NCI-H2196 treated with DMSO at 0.1 percent for 48 hours (cell line): ENCODE data around the gene PIM1.
A peak's percentile ranks its signal among the peaks of the same experiment; 100 is the strongest.
"Not testable (repeated sequence)": the region's sequence is repeated elsewhere in the genome, so short reads cannot be mapped to it uniquely, and the experiment has no call there.

Experiments used
- DNase-seq: peaks from one replicate; lab custom pipeline; 2025; ENCODE audit not compliant: unreplicated experiment; lab: John Stamatoyannopoulos, UW

The PIM1 gene

DNA sequence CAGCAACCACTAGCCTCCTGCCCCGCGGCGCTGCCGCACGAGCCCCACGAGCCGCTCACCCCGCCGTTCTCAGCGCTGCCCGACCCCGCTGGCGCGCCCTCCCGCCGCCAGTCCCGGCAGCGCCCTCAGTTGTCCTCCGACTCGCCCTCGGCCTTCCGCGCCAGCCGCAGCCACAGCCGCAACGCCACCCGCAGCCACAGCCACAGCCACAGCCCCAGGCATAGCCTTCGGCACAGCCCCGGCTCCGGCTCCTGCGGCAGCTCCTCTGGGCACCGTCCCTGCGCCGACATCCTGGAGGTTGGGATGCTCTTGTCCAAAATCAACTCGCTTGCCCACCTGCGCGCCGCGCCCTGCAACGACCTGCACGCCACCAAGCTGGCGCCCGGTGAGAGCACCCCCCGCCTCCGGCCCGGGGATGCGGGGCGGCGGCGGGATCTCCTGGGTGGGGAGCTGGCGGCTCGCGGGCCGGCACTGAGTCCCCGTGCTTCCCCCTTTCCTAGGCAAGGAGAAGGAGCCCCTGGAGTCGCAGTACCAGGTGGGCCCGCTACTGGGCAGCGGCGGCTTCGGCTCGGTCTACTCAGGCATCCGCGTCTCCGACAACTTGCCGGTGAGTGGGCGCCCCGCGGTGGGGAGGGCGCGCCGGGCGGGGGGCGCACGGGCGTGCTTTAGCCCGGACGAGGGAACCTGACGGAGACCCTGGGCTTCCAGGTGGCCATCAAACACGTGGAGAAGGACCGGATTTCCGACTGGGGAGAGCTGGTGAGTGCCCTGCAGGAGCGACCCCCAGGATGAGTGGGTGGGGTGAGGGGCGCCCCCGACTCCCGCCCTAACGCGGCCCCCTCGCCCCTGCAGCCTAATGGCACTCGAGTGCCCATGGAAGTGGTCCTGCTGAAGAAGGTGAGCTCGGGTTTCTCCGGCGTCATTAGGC, 585 bp downstream of the PIM1 start:
- DNase-seq = no peak

DNA sequence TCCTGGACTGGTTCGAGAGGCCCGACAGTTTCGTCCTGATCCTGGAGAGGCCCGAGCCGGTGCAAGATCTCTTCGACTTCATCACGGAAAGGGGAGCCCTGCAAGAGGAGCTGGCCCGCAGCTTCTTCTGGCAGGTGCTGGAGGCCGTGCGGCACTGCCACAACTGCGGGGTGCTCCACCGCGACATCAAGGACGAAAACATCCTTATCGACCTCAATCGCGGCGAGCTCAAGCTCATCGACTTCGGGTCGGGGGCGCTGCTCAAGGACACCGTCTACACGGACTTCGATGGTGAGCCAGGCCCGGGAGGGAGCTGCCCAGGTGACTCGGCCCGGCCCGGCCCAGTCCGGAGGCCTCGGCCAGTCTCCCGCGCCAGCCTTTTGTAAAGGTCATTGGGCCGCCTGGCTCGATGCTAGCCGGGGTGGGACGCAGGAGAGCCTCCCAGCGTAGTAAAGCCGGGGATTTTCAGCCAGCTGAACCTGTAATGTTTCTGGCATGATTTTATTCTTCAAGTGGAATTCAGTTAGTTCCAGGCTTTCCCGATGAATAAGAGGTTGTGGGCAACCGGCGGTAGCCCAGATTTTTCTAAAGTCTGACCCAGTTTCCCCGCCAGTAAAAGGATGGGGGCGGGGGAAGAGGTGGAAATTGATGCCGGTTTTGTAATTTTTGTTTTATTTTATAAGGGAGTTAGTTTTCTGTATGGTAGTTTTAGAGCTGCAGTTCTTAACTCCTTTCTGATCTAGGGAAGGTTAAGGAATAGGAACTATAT, 1.4 kb downstream of the PIM1 start:
- peak; percentile 12 for DNase-seq

DNA sequence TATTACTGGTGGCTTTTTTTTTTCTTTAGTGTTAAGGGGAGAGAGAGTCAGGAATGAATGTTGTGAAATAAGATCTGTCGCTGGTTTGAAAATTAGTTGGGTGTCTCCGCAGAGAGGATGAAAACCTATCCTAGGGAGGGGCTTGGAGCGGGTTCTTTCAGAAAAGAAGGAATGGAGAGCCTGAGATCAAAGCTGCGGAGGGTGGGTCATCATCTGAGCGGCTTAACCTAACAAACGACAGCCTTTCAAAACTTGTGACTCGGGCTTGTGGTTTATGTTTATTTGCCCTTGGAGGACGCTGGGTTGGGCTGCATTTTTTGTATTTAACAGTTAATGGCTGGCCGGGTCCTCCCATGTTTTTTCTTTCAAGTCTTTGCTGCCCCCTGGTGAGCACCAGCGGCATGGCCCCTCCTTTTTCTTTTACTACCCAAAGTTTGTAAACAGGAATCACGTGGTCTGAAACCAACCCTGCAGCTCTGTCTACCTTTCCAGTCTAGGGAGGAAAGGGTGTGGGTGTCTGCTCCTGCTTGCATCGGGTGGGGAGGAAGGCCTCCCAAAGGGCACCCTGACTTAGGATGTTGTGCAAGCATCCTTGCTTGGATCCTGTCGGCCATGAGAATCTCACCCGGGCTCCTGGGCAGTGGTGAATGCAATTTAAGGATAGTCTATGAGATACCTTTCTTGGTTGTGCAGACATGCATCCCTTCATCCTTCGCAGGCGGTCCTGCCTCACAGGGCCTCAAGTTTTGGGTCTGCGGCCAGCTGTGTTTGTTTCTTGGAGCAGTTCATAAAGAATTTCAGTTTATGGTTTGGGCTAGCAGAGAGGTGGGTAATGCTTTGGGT, 2.2 kb downstream of the PIM1 start:
- DNase-seq = peak; percentile 92

- no peak for DNase-seq
Observed at GRCh38 chr6:37172912-37173492, 3.0 kb downstream of the PIM1 start.

- no peak for DNase-seq
Observed at GRCh38 chr6:37173493-37174195, 3.7 kb downstream of the PIM1 start.

DNA sequence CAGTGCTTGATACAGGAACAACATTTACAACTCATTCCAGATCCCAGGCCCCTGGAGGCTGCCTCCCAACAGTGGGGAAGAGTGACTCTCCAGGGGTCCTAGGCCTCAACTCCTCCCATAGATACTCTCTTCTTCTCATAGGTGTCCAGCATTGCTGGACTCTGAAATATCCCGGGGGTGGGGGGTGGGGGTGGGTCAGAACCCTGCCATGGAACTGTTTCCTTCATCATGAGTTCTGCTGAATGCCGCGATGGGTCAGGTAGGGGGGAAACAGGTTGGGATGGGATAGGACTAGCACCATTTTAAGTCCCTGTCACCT, 4.2 kb downstream of the PIM1 start:
- no peak for DNase-seq

DNA sequence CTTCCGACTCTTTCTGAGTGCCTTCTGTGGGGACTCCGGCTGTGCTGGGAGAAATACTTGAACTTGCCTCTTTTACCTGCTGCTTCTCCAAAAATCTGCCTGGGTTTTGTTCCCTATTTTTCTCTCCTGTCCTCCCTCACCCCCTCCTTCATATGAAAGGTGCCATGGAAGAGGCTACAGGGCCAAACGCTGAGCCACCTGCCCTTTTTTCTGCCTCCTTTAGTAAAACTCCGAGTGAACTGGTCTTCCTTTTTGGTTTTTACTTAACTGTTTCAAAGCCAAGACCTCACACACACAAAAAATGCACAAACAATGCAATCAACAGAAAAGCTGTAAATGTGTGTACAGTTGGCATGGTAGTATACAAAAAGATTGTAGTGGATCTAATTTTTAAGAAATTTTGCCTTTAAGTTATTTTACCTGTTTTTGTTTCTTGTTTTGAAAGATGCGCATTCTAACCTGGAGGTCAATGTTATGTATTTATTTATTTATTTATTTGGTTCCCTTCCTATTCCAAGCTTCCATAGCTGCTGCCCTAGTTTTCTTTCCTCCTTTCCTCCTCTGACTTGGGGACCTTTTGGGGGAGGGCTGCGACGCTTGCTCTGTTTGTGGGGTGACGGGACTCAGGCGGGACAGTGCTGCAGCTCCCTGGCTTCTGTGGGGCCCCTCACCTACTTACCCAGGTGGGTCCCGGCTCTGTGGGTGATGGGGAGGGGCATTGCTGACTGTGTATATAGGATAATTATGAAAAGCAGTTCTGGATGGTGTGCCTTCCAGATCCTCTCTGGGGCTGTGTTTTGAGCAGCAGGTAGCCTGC, 4.8 kb downstream of the PIM1 start:
- DNase-seq = no peak

DNA sequence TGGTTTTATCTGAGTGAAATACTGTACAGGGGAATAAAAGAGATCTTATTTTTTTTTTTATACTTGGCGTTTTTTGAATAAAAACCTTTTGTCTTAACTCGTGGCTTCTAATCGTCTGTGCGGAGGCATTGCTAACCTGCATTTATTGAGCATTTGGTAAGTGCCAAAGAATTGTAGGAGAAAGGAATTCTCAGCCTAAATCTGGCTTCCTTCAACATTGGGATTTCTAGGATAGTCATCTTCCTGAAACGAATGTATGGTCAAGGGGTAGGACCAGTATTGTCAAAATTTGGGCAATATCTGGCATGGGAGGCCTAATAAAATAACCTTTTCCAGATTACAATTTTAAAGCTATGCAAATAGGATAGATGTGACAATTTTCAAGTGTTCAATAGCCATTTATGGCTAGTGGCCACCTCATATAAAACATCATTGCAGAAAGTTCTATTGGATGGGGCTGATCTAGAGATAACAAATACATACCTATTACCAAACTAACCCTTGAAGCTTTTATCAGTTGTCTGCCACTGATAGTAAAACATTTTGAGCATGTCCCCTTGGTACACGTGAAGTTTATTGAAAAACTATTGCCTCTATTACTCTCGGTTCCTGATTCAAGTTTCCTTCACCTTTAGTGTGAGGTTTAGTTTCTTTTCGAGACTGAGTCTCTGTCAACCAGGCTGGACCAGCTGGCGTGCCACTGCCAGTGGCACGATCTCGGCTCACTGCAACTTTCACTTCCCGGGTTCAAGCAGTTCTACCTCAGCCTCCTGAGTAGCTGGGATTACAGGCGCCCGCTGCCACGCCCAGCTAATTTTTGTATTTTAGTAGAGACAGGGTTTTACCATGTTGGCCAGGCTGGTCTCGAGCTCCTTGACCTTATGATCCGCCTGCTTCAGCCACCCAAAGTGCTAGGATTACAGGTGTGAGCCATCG, 5.6 kb downstream of the PIM1 start:
- DNase-seq = no peak

DNA sequence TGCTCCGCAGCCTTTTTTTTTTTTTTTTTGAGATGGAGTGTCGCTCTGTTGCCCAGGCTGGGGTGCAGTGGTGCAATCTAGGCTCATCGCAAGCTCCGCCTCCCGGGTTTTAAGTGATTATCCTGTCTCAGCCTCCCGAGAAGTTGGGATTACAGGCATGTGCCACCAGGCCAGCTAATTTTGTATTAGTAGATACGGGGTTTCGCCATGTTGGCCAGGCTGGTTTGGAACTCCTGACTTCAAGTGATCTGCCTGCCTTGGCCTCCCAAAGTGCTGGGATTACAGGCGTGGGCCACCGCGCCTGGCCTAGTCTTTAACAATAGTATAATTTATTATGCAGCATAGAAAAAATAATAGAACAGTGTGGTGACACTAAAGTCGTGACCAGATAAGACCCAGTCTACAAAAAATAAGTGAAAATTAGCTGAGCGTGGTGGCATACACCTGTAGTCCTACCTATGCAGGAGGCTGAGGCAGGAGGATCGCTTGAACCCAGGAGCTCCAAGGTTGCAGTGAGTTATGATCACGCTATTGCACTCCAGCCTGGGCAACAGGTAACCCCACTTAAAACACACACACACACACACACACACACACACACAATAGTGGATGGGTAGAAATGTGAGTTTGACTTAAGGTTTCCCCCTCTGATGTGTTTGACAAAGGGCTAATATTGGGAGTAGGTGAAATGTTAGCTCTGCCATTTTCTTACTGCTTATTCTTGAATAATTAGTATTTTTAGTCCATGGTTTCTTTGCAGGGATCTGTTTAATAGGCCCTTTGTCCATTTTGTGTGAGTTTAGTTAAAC, 6.5 kb downstream of the PIM1 start:
- DNase-seq = no peak

GRCh38 chr6:37177077-37177934, 7.4 kb downstream of the PIM1 start:
- no peak for DNase-seq

GRCh38 chr6:37177935-37178517, 8.1 kb downstream of the PIM1 start:
- DNase-seq = no peak

DNA sequence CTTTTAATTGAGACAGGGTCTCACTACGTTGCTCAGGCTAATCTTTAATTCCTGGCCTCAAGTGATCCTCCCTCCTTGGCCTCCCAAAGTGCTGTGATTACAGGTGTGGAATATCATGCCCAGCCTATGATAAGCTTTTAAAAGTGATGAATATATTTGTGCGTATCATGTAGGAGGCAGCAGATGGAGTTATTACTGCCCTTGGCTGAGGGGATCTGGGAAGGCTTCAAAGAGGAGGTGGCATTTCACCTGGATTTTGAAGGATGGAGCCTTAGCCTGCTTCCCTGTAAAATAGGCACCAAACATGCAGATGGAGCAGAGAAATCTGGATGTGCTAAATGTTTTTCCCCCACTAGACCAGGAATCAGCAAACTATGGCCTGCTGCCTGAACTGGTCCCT, 10.1 kb downstream of the PIM1 start:
- no peak for DNase-seq

DNA sequence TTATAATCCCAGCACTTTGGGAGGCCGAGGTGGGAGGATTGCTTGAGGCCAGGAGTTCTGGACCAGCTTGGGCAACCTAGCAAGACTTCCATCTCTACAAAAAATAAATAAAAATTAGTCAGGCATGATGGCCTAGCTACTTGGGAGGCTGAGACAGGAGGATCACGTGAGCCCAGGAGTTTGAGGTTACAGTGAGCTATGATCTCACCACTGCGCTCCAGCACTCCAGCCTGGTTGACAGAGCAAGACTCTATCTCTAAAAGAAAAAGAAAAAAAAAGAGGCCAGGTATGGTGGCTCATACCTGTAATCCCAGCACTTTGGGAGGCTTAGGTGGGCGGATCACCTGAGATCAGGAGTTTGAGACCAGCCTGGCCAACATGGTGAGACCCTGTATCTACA, 10.7 kb downstream of the PIM1 start:
- not testable (repeated sequence) for DNase-seq

DNA sequence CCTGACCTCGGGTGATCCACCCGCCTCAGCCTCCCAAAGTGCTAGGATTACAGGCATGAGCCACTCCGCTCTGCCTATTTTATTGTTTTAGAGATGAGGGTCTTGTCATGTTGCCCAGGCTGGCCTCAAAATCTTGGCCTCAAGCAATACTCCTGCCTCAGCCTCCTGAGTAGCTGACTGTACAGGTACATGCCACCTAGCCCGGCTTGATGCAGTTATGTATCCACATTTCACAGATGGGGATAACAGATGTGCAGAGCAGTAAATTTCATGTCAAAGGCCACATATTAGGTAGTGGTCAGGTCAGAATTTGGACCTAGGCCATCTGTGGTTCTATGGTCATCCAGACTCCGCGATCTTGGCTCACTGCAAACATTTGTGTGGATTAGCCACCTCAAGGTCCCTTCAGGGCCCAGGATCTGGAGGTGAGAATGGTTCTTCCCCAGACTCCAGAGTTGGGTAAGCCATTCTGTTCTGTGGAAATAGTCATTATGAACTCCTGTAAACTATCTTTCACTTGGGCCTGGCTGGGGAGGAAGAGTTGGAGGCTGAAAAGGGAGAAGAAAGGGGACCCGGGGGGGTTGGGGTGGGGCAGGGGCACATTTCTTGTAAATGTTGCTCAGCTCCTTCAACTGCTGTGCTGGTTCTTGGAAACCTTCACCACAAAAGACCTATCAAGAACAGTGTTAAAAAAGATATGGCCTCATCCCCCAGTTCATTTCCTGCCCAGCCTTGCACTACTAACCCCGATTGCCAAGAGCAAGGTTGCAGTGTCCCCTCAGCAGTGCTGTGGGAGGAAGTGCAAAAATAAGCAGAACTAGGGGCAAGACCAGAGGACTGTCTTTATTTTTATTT, 13.0 kb downstream of the PIM1 start:
- DNase-seq = no peak

DNA sequence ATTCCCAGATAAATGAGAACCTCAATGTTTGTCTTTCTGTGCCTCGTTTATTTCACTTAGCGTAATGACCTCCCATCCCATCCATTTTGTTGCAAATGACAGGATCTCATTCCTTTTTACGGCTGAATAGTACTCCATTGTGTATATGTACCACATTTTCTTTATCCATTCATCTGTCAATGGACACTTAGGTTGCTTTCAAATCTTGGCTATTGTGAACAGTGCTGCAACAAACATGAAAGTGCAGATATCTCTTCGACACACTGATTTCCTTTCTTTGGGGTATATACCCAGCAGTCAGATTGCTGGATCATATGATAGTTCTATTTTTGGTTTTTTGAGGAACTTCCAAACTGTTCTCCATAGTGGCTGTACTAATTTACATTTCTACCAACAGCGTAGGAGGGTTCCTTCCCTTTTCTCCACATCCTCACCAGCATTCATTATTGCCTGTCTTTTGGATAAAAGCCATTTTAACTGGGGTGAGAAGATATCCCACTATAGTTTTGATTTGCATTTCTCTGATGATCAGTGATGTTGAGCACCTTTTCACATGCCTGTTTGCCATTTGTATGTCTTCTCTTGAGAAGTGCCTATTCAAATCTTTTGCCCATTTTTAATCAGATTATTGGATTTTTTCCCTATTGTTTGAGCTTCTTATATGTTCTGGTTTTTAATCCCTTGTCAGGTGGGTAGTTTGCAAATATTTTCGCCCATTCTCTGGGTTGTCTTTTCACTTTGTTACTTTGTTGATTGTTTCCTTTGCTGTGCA, 16.2 kb downstream of the PIM1 start:
- not testable (repeated sequence) for DNase-seq
